OCI-LY1 (cell line): ENCODE data around the gene OLFML2B.
"Not testable (repeated sequence)": the region's sequence is repeated elsewhere in the genome, so short reads cannot be mapped to it uniquely, and the experiment has no call there.

Experiments used
- CTCF ChIP-seq: fragments of 200-600 bp; sonication (generic), shearing (Covaris generic); IDR thresholded peaks from 2 replicates; pipeline ENCODE4 v1.5.1; 2017; ENCODE audit warnings: mild to moderate bottlenecking, antibody characterized with exemption, low read length, moderate library complexity, mixed read lengths
- EZH2 ChIP-seq: fragments of 200-600 bp; sonication (generic), shearing (Covaris generic); IDR thresholded peaks from 2 replicates; pipeline ENCODE4 v1.8.0; 2017; ENCODE audit warnings: borderline replicate concordance, mixed run types, mild to moderate bottlenecking, antibody characterized with exemption, low read length, moderate library complexity, mixed read lengths

GRCh38 chr1:162053949-162054348, 30.3 kb upstream of the OLFML2B start:
- not testable (repeated sequence) for TF ChIP-seq CTCF, EZH2
